SK-N-SH treated with all-trans-retinoic acid at 6 μM for 48 hours (cell line): ENCODE data around the gene CATSPERZ.

ENCODE experiments used
- ATAC-seq: fragments of 200-7000 bp; cut with Tn5 transposase; 3 replicates; pipeline ENCODE4 v1.9.1; 2020; ENCODE audit warnings: mild to moderate bottlenecking, moderate library complexity
- ARNTL ChIP-seq: fragments of 450-650 bp; formaldehyde crosslinking; IDR thresholded peaks from 2 replicates; pipeline ENCODE4 v1.5.0; 2020; ENCODE audit warnings: low read depth, mild to moderate bottlenecking, moderate library complexity, borderline replicate concordance
- BACH2 ChIP-seq: fragments of 250-450 bp; sonication (Bioruptor Pico); IDR thresholded peaks from 2 replicates; pipeline ENCODE4 v1.9.0; 2021; ENCODE audit warnings: mild to moderate bottlenecking, borderline replicate concordance
- CREB5 ChIP-seq: fragments of 250-450 bp; sonication (Bioruptor Pico); IDR thresholded peaks from 2 replicates; pipeline ENCODE4 v1.5.1; 2020; ENCODE audit warnings: low read depth, mild to moderate bottlenecking, moderate library complexity
- CSDC2 ChIP-seq: fragments of 250-450 bp; sonication (Bioruptor Pico); IDR thresholded peaks from 2 replicates; pipeline ENCODE4 v1.5.0; 2020; ENCODE audit warnings: mild to moderate bottlenecking, moderate library complexity
- CSRNP3 ChIP-seq: fragments of 250-450 bp; sonication (Bioruptor Pico); IDR thresholded peaks from 2 replicates; pipeline ENCODE4 v1.5.1; 2021; ENCODE audit warnings: mild to moderate bottlenecking, moderate library complexity
- ESRRG ChIP-seq: fragments of 250-450 bp; sonication (Bioruptor Pico); IDR thresholded peaks from 2 replicates; pipeline ENCODE4 v1.6.1; 2021; ENCODE audit warnings: mild to moderate bottlenecking
- GLIS3 ChIP-seq: fragments of 250-450 bp; sonication (Bioruptor Pico); IDR thresholded peaks from 2 replicates; pipeline ENCODE4 v1.5.0; 2020; ENCODE audit warnings: mild to moderate bottlenecking, moderate library complexity
- ISL1 ChIP-seq: fragments of 250-450 bp; sonication (Bioruptor Pico); IDR thresholded peaks from 2 replicates; pipeline ENCODE4 v2.1.2; 2022; ENCODE audit warnings: mild to moderate bottlenecking, moderate library complexity
- OSR1 ChIP-seq: fragments of 250-450 bp; sonication (Bioruptor Pico); IDR thresholded peaks from 2 replicates; pipeline ENCODE4 v1.8.0; 2022; ENCODE audit warnings: moderate library complexity, mild to moderate bottlenecking, inconsistent platforms
- PPARA ChIP-seq: fragments of 250-450 bp; sonication (Bioruptor Pico); IDR thresholded peaks from 2 replicates; pipeline ENCODE4 v1.5.0; 2020; ENCODE audit warnings: mild to moderate bottlenecking, borderline replicate concordance
- RARB ChIP-seq: fragments of 250-450 bp; sonication (Bioruptor Pico); IDR thresholded peaks from 2 replicates; pipeline ENCODE4 v1.8.0; 2021; ENCODE audit warnings: mild to moderate bottlenecking, moderate library complexity
- SNAI2 ChIP-seq: fragments of 250-450 bp; sonication (Bioruptor Pico); IDR thresholded peaks from 2 replicates; pipeline ENCODE4 v1.5.0; 2020; ENCODE audit warnings: mild to moderate bottlenecking, moderate library complexity
- TCF4 ChIP-seq: fragments of 250-450 bp; sonication (Bioruptor Pico); IDR thresholded peaks from 2 replicates; pipeline ENCODE4 v1.8.0; 2021; ENCODE audit warnings: mild to moderate bottlenecking, moderate library complexity, borderline replicate concordance
- TOX ChIP-seq: fragments of 250-450 bp; sonication (Bioruptor Pico); IDR thresholded peaks from 2 replicates; pipeline ENCODE4 v1.8.0; 2021; ENCODE audit warnings: mild to moderate bottlenecking, moderate library complexity, borderline replicate concordance
- ZC3H10 ChIP-seq: fragments of 250-450 bp; sonication (Bioruptor Pico); IDR thresholded peaks from 2 replicates; pipeline ENCODE4 v1.5.1; 2021; ENCODE audit warnings: mild to moderate bottlenecking, moderate library complexity
- ZFP3 ChIP-seq: fragments of 250-450 bp; sonication (Bioruptor Pico); IDR thresholded peaks from 2 replicates; pipeline ENCODE4 v1.5.0; 2020; ENCODE audit warnings: mild to moderate bottlenecking, moderate library complexity
- ZNF565 ChIP-seq: fragments of 450-650 bp; formaldehyde crosslinking; conservative IDR thresholded peaks from 2 replicates; pipeline ENCODE4 v1.5.0; 2020; ENCODE audit warnings: low read depth, mild to moderate bottlenecking, moderate library complexity
- ZNF70 ChIP-seq: fragments of 450-650 bp; formaldehyde crosslinking; IDR thresholded peaks from 2 replicates; pipeline ENCODE4 v1.5.0; 2020; ENCODE audit warnings: mild to moderate bottlenecking, moderate library complexity
- ZNF8 ChIP-seq: fragments of 450-650 bp; formaldehyde crosslinking; IDR thresholded peaks from 2 replicates; pipeline ENCODE4 v1.5.0; 2020; ENCODE audit warnings: mild to moderate bottlenecking, moderate library complexity
- TF ChIP-seq, protein P1 (sequence below): fragments of 250-450 bp; sonication (Bioruptor Pico); IDR thresholded peaks from 2 replicates; pipeline ENCODE4 v1.5.0; 2020; ENCODE audit warnings: mild to moderate bottlenecking, moderate library complexity
- TF ChIP-seq, protein P2 (sequence below): fragments of 250-450 bp; sonication (Bioruptor Pico); IDR thresholded peaks from 2 replicates; pipeline ENCODE4 v1.8.0; 2020; ENCODE audit warnings: mild to moderate bottlenecking, moderate library complexity, borderline replicate concordance
- TF ChIP-seq, protein P3 (sequence below): fragments of 250-450 bp; sonication (Bioruptor Pico); IDR thresholded peaks from 2 replicates; pipeline ENCODE4 v1.8.0; 2021; ENCODE audit warnings: low read depth, mild to moderate bottlenecking, moderate library complexity, borderline replicate concordance

CATSPERZ gene

DNA sequence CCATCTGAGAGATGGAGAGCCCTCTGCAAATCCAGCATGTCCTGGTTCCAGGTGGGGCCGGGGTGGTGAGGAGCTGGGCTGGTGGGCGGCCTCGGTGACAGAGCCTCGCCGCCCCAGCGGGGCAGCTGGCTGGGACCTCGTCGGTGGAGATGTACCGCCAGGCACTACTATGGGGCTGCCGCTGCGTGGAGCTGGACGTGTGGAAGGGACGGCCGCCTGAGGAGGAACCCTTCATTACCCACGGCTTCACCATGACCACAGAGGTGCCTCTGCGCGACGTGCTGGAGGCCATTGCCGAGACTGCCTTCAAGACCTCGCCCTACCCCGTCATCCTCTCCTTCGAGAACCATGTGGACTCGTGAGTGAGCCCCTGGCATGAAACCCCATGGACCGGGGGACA, 41.8 kb upstream of the CATSPERZ start:
- TF ChIP-seq ZNF8 (CRISPR knock-in tag) (no peak), ZFP3 (CRISPR knock-in tag) (no peak), TCF4 (CRISPR knock-in tag) (no peak), CREB5 (no peak), ARNTL (no peak), GLIS3 (CRISPR knock-in tag) (no peak), TOX (CRISPR knock-in tag) (no peak), RARB (CRISPR knock-in tag) (no peak), OSR1 (no peak), CSRNP3 (CRISPR knock-in tag) (no peak), ZNF565 (no peak), PPARA (no peak), ZNF70 (CRISPR knock-in tag) (no peak), BACH2 (no peak), ZC3H10 (CRISPR knock-in tag) (no peak), CSDC2 (CRISPR knock-in tag) (no peak), SNAI2 (CRISPR knock-in tag) (no peak)
- TF ChIP-seq, protein P1, sequence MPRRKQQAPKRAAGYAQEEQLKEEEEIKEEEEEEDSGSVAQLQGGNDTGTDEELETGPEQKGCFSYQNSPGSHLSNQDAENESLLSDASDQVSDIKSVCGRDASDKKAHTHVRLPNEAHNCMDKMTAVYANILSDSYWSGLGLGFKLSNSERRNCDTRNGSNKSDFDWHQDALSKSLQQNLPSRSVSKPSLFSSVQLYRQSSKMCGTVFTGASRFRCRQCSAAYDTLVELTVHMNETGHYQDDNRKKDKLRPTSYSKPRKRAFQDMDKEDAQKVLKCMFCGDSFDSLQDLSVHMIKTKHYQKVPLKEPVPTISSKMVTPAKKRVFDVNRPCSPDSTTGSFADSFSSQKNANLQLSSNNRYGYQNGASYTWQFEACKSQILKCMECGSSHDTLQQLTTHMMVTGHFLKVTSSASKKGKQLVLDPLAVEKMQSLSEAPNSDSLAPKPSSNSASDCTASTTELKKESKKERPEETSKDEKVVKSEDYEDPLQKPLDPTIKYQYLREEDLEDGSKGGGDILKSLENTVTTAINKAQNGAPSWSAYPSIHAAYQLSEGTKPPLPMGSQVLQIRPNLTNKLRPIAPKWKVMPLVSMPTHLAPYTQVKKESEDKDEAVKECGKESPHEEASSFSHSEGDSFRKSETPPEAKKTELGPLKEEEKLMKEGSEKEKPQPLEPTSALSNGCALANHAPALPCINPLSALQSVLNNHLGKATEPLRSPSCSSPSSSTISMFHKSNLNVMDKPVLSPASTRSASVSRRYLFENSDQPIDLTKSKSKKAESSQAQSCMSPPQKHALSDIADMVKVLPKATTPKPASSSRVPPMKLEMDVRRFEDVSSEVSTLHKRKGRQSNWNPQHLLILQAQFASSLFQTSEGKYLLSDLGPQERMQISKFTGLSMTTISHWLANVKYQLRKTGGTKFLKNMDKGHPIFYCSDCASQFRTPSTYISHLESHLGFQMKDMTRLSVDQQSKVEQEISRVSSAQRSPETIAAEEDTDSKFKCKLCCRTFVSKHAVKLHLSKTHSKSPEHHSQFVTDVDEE (CRISPR knock-in tag) = no peak
- TF ChIP-seq, protein P2, sequence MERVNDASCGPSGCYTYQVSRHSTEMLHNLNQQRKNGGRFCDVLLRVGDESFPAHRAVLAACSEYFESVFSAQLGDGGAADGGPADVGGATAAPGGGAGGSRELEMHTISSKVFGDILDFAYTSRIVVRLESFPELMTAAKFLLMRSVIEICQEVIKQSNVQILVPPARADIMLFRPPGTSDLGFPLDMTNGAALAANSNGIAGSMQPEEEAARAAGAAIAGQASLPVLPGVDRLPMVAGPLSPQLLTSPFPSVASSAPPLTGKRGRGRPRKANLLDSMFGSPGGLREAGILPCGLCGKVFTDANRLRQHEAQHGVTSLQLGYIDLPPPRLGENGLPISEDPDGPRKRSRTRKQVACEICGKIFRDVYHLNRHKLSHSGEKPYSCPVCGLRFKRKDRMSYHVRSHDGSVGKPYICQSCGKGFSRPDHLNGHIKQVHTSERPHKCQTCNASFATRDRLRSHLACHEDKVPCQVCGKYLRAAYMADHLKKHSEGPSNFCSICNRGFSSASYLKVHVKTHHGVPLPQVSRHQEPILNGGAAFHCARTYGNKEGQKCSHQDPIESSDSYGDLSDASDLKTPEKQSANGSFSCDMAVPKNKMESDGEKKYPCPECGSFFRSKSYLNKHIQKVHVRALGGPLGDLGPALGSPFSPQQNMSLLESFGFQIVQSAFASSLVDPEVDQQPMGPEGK (CRISPR knock-in tag) = no peak
- TF ChIP-seq, protein P3, sequence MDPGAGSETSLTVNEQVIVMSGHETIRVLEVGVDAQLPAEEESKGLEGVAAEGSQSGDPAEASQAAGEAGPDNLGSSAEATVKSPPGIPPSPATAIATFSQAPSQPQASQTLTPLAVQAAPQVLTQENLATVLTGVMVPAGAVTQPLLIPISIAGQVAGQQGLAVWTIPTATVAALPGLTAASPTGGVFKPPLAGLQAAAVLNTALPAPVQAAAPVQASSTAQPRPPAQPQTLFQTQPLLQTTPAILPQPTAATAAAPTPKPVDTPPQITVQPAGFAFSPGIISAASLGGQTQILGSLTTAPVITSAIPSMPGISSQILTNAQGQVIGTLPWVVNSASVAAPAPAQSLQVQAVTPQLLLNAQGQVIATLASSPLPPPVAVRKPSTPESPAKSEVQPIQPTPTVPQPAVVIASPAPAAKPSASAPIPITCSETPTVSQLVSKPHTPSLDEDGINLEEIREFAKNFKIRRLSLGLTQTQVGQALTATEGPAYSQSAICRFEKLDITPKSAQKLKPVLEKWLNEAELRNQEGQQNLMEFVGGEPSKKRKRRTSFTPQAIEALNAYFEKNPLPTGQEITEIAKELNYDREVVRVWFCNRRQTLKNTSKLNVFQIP (CRISPR knock-in tag) = no peak
- ATAC-seq = no peak

- no peak for ATAC-seq
- TF ChIP-seq ARNTL (no peak), ZC3H10 (CRISPR knock-in tag) (no peak), RARB (CRISPR knock-in tag) (no peak), PPARA (no peak), ZNF565 (no peak), CSDC2 (CRISPR knock-in tag) (no peak), GLIS3 (CRISPR knock-in tag) (no peak), ESRRG (CRISPR knock-in tag) (no peak), TOX (CRISPR knock-in tag) (no peak), SNAI2 (CRISPR knock-in tag) (no peak), ISL1 (CRISPR knock-in tag) (no peak), ZFP3 (CRISPR knock-in tag) (no peak), CSRNP3 (CRISPR knock-in tag) (no peak), TCF4 (CRISPR knock-in tag) (no peak)
- TF ChIP-seq, protein P3 (CRISPR knock-in tag) = no peak
- TF ChIP-seq, protein P2 (CRISPR knock-in tag) = no peak
Measured at GRCh38 chr11:64258946-64259532, 41.1 kb upstream of the CATSPERZ start.
